GM12872 (cell line): Measurements from ENCODE around the gene MYH16.
A peak's percentile ranks its signal among the peaks of the same experiment; 100 is the strongest.

Source experiments
- TF ChIP-seq, protein P1 (sequence below): IDR thresholded peaks from 3 replicates; pipeline ENCODE4 v1.5.1; 2011; ENCODE audit warnings: low read depth, mild to moderate bottlenecking, low read length, moderate library complexity; ENCODE audit not compliant: insufficient read depth

Gene MYH16

GRCh38 chr7:99265848-99266480 is 6.7 kb upstream of the MYH16 start:
- TF ChIP-seq, protein P1, sequence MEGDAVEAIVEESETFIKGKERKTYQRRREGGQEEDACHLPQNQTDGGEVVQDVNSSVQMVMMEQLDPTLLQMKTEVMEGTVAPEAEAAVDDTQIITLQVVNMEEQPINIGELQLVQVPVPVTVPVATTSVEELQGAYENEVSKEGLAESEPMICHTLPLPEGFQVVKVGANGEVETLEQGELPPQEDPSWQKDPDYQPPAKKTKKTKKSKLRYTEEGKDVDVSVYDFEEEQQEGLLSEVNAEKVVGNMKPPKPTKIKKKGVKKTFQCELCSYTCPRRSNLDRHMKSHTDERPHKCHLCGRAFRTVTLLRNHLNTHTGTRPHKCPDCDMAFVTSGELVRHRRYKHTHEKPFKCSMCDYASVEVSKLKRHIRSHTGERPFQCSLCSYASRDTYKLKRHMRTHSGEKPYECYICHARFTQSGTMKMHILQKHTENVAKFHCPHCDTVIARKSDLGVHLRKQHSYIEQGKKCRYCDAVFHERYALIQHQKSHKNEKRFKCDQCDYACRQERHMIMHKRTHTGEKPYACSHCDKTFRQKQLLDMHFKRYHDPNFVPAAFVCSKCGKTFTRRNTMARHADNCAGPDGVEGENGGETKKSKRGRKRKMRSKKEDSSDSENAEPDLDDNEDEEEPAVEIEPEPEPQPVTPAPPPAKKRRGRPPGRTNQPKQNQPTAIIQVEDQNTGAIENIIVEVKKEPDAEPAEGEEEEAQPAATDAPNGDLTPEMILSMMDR, result no peak

DNA sequence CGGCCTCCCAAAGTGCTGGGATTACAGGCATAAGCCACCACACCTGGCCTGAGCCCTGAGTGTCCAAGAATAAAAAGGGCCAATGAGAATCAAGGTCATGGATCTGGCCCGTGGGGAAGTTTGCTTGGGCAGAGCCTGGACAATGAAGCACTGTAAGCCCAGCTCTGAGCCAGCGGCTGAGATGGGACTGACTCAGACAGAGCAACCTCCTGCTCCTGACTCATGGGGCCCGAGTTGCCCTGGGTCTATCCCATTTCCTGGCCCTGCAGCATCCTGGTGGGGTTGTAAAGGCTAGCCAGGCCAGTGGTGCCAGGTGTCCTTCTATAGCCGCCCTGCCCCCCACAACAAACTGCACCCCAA is 5.2 kb upstream of the MYH16 start:
- TF ChIP-seq, protein P1, result no peak

GRCh38 chr7:99267841-99268576 is 4.6 kb upstream of the MYH16 start:
- TF ChIP-seq, protein P1, result no peak

- TF ChIP-seq, protein P1, result no peak
These were observed 4.1 kb upstream of the MYH16 start for GRCh38 chr7:99268577-99268908.

DNA sequence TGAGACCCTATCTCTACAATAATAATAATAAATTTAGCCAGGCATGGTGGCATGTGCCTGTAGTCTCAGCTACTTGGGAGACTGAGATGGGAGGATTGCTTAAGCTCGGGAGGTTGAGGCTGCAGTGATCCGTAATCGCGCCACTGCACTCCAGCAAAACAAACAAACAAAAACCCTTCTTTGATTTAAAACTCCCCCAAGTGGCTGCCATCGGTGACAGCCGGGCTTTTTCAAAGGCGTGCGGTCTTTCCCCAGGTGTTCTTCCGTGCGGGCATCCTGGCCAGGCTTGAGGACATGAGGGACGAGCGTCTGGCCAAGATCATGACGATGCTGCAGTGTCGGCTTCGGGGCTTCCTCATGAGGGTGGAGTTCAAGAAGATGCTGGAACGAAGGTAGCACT is 1.9 kb upstream of the MYH16 start:
- TF ChIP-seq, protein P1, result no peak

GRCh38 chr7:99275496-99275895 is 2.9 kb downstream of the MYH16 start:
- TF ChIP-seq, protein P1, result no peak

DNA sequence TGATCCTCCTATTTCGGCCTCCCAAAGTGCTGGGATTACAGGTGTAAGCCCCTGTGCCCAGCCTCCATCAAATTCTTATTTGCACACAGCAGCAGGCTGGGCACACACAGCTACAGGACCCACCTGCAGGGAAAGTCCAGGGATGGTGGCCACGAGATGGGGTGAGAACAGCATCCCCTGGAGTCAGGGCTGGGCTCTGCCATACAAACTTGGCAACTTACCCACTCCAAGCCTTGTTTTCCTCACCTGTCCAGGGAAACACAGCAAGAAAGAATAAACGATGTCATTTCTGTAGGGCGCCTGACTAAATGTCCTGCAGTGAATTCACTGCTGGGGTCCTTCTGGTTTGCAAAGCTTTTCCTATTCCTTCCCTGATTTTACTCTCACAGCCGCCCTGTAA is 5.5 kb downstream of the MYH16 start:
- TF ChIP-seq, protein P1, result peak; percentile 21; the same call in 1 of the 3 replicates
